ENCODE data around the gene CTDSP2.

Gene CTDSP2

GRCh38 chr12:57846577-57847319, at the start of gene CTDSP2:
Gene CTDSP2 (minus strand): TSS chr12:57846729. CDS start chr12:57846435, 294 bp downstream.
- H3K4me3 ChIP-seq (ENCODE audit: low read length): peak within 1 kb of the TSS; percentile 75
- TF ChIP-seq ZNF274 (IDR thresholded peaks at IDR 0.05; ENCODE audit: low read depth, low read length): no peak

DNA sequence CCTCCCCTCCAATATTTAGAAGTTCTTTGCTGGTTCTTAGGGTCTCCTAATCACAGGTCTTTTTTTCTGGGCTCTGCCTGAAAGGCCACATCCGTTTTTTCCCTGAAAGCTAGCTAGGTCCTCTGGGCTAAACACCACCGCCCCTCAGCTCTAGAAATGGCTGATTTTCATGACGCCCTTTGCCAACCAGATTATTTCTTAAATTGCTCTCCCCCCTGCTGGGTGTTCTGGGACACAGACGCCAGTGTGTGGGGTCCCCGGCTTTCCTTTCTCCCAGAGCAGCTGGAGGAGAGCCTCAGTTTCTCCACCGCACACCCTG, 49.5 kb upstream of the CTDSP2 start:
- H3K4me3 ChIP-seq (ENCODE audit: low read length): no peak overlapping the region; the same call in 1 of the 2 replicates
- no peak for TF ChIP-seq ZNF274 (IDR thresholded peaks at IDR 0.05; ENCODE audit: low read depth, low read length)

GRCh38 chr12:57895389-57896114, 49.0 kb upstream of the CTDSP2 start:
- TF ChIP-seq ZNF274 (IDR thresholded peaks at IDR 0.05; ENCODE audit: low read depth, low read length): no peak
- H3K4me3 ChIP-seq (ENCODE audit: low read length): no peak overlapping the region

- no peak overlapping the region for H3K4me3 ChIP-seq (ENCODE audit: low read length)
Observed at GRCh38 chr12:57894399-57895292, 48.1 kb upstream of the CTDSP2 start.

DNA sequence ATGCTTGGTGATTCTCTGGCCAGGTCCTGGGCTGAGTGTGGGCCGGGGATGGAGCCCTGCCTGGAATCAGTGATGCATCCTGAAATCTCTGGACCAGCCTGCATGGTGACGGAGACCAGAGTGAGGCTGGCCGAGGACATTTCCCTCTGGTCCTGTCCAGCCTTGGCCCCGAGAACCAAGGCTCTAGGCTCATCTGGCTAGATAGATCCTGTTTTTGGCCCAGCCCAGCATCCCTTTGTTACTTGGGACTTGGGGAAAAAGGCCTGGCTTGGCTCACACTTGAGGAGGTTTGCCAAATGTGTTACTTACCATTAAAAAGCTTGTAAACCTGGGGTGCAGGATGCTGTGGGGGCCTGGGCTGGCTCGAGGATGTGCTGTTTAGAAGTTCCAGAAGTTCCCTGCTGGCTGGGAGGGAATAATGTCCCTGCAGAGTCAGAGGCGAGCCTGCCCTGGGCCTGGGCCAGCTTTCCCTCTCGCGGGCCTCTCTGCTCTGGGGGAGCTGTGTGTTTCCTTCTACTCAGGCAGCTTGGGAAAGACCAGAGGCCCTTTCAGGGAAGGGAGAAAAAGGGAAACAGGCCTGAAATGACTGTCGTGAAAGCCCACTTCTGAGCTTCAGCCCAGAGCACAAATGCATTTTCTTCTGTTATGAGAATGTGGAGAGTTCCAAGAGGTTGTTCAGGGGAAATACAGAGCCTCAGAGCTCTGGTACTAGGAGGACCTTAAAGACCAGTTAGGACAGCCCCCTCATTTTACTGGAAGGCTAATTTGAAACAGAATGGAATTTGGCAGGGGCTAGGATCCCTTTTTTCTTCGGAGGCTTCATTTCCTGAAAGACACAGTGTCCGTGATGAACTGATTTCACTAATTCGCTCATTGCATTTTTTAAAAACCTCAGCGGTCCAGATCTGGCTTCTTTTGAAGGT, 47.2 kb upstream of the CTDSP2 start:
- H3K4me3 ChIP-seq (ENCODE audit: low read length): no peak overlapping the region
- TF ChIP-seq ZNF274 (IDR thresholded peaks at IDR 0.05; ENCODE audit: low read depth, low read length): no peak

More at GRCh38 chr12:57894399-57895292, 48.1 kb upstream of the CTDSP2 start:
- no peak for TF ChIP-seq ZNF274 (IDR thresholded peaks at IDR 0.05; ENCODE audit: low read depth, low read length)

DNA sequence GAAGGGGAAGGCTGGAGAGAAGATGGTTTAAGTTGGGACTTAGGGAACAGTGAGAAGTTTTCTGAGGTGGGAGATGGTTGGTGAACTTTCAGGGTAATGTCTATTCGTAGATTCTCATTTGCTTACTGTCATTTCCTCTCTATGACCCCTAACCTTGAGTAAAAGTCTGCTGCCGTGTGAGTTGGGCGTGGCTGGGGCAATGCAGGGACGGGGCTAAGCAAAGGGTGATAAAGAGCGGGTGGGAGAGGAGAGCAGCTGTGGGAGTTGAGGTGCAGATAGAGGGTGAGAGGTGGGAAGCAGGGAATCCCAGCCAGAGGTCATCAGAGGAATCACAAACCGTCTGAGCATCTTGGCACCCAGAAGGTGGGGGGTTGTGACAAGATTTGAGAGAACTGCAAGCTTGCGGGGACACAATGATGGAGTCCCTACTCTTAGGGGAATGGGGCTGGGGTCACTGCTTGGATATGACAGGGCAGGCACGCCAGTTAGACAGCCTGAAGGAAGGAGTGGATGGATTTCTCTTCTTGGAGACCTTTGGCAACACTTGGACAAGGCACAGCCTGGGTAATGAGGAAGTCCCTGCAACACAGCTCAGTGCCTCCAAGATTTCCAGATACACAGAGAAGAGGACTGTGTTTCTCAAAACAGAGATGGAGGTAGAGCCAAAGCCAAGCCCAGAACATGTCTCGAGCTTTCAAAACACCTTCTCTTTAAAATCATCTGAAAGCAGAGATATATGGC, 45.9 kb upstream of the CTDSP2 start:
- no peak overlapping the region for H3K4me3 ChIP-seq (ENCODE audit: low read length)
- no peak for TF ChIP-seq ZNF274 (IDR thresholded peaks at IDR 0.05; ENCODE audit: low read depth, low read length)

DNA sequence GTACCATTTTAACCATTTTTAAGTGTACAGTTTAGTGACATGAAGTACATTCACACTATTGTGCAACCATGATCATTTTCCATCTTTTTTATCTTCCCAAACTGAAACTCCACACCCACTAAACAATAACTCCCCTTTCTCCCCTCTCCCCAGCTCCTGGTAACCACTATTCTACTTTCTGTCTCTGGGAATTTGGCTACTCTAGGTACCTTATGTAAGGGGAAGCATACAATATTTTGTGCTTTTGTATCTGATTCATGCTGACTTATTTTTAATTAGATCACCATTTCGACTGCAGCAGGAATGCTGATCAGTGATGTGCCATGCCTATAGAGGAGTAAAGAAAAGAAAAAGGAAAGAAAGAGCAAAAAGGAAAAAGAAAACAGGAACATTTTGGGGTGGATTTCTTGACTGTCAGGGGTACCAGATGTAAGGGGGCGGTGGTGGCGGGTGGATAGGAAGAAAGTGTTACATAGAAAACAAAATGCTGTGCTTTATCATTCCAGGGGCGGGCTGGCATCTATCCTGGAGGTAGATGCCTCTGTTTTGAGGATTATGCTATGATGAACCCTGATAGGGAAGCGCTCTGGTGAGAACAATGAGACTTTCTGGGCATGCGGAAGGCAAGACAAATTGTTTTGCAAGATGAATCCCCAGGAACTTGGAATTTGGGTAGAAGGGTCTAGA, 45.2 kb upstream of the CTDSP2 start:
- TF ChIP-seq ZNF274 (IDR thresholded peaks at IDR 0.05; ENCODE audit: low read depth, low read length): no peak
- no peak overlapping the region for H3K4me3 ChIP-seq (ENCODE audit: low read length)

DNA sequence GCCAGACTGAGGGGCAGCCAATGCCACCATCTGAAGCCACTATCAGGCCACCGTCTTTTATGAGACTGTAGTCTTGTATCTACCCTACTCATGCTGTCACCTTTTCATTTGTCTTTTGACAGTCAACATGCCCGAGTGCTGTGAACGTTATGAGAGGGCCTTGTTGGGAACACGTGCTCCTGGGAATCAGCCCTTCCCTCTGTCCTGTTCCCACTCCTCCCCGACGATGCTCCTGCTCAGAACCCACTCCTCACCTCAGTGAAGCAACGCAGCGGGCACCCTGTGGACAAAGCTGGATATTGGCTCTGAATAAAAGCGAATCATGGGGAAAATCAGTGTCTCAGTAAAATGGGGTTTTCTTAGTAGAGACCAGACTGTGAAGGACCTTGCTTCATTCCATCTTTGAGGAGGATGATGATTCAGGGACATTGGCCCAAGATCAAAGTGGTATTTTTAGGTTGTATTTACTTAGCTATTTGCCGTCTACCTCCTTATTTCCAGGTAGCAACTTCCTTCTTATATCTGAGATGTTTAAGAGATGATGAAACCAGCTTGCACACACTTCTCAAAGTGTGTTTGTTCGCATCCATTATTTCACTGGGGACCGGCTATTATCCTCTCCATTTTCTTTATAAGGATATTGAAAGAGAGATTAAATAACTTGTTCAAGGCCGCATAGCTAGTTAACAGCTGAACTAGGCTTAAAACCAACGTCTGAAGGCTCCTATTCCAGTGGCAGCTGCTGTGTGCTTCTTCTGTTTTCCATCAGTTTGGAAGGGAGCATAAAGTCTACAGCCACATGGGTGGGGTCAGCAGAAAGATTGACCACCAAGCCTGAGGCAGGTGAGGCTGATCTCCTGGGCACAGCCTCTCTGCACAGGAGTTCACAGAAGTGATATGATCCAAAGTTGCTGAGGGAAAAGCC, 43.9 kb upstream of the CTDSP2 start:
- no peak for TF ChIP-seq ZNF274 (IDR thresholded peaks at IDR 0.05; ENCODE audit: low read depth, low read length)
- no peak overlapping the region for H3K4me3 ChIP-seq (ENCODE audit: low read length)

- TF ChIP-seq ZNF274 (IDR thresholded peaks at IDR 0.05; ENCODE audit: low read depth, low read length): no peak
Observed at GRCh38 chr12:57889500-57889989, 43.0 kb upstream of the CTDSP2 start.

GRCh38 chr12:57888409-57889157, 42.1 kb upstream of the CTDSP2 start:
- H3K4me3 ChIP-seq (ENCODE audit: low read length): no peak overlapping the region
- no peak for TF ChIP-seq ZNF274 (IDR thresholded peaks at IDR 0.05; ENCODE audit: low read depth, low read length)

More at GRCh38 chr12:57889500-57889989, 43.0 kb upstream of the CTDSP2 start:
- H3K4me3 ChIP-seq (ENCODE audit: low read length): no peak overlapping the region

Data from GM08714 (cell line).